Measurements from ENCODE around the gene STARD4. TPM values are rescaled to one million over a fixed set of nuclear protein-coding genes. Genes with fewer than 3 reads are reported as not detected.

STARD4 gene
- total and polyA plus RNA-seq, 9 of the 15 experiments (the other 6 are each of a cell fraction or from before 2014, with no cell fraction given) = 28.4 to 88.0 (median 34.0) TPM

DNA sequence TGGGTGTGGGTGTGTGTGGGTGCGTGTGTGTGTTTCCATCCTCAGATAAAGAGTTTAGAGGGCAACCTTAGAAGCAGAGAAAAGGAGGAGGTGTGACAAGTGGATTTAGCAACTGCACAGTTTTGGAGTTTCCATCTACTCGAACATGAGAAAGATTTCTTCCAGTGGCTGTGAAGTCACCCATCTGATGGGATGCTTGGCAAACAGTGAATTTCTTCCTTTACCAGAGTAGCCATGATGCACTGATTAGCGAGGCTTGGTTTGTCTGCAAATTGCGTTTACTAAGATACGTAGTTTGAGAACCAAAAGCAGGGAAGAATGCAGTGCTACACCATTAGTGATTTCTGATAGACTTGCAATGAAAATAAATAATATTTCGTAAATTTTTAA is 791 bp upstream of the STARD4 start (continued):
- TF ChIP-seq, protein P1, sequence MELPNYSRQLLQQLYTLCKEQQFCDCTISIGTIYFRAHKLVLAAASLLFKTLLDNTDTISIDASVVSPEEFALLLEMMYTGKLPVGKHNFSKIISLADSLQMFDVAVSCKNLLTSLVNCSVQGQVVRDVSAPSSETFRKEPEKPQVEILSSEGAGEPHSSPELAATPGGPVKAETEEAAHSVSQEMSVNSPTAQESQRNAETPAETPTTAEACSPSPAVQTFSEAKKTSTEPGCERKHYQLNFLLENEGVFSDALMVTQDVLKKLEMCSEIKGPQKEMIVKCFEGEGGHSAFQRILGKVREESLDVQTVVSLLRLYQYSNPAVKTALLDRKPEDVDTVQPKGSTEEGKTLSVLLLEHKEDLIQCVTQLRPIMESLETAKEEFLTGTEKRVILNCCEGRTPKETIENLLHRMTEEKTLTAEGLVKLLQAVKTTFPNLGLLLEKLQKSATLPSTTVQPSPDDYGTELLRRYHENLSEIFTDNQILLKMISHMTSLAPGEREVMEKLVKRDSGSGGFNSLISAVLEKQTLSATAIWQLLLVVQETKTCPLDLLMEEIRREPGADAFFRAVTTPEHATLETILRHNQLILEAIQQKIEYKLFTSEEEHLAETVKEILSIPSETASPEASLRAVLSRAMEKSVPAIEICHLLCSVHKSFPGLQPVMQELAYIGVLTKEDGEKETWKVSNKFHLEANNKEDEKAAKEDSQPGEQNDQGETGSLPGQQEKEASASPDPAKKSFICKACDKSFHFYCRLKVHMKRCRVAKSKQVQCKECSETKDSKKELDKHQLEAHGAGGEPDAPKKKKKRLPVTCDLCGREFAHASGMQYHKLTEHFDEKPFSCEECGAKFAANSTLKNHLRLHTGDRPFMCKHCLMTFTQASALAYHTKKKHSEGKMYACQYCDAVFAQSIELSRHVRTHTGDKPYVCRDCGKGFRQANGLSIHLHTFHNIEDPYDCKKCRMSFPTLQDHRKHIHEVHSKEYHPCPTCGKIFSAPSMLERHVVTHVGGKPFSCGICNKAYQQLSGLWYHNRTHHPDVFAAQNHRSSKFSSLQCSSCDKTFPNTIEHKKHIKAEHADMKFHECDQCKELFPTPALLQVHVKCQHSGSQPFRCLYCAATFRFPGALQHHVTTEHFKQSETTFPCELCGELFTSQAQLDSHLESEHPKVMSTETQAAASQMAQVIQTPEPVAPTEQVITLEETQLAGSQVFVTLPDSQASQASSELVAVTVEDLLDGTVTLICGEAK (IDR thresholded peaks at IDR 0.05) = peak; percentile 45; the same call in 1 of the 2 replicates
- TF ChIP-seq, protein P1 (CRISPR knock-in tag; IDR thresholded peaks at IDR 0.05) = no peak
- TF ChIP-seq PTBP1 (IDR thresholded peaks at IDR 0.05; ENCODE audit: low read depth, low read length) = no peak
- TF ChIP-seq TAF1 (IDR thresholded peaks at IDR 0.05; ENCODE audit: control insufficient read depth, extremely low read depth, insufficient read depth, low read length, severe bottlenecking) = no peak
- 0 out of 2 replicates have a peak, but pooled peaks have one; percentile 9 for TF ChIP-seq ZNF766 (CRISPR knock-in tag; conservative IDR thresholded peaks at IDR 0.05)
- no peak for TF ChIP-seq PRMT5 (CRISPR knock-in tag; IDR thresholded peaks at IDR 0.05)
- no peak for TF ChIP-seq DMBX1 (CRISPR knock-in tag; IDR thresholded peaks at IDR 0.05; ENCODE audit: borderline replicate concordance)
- peak; percentile 96 for TF ChIP-seq EGR1 (conservative IDR thresholded peaks at IDR 0.05)
- no peak for TF ChIP-seq ZNF232 (CRISPR knock-in tag; IDR thresholded peaks at IDR 0.05)
- TF ChIP-seq, protein P2, sequence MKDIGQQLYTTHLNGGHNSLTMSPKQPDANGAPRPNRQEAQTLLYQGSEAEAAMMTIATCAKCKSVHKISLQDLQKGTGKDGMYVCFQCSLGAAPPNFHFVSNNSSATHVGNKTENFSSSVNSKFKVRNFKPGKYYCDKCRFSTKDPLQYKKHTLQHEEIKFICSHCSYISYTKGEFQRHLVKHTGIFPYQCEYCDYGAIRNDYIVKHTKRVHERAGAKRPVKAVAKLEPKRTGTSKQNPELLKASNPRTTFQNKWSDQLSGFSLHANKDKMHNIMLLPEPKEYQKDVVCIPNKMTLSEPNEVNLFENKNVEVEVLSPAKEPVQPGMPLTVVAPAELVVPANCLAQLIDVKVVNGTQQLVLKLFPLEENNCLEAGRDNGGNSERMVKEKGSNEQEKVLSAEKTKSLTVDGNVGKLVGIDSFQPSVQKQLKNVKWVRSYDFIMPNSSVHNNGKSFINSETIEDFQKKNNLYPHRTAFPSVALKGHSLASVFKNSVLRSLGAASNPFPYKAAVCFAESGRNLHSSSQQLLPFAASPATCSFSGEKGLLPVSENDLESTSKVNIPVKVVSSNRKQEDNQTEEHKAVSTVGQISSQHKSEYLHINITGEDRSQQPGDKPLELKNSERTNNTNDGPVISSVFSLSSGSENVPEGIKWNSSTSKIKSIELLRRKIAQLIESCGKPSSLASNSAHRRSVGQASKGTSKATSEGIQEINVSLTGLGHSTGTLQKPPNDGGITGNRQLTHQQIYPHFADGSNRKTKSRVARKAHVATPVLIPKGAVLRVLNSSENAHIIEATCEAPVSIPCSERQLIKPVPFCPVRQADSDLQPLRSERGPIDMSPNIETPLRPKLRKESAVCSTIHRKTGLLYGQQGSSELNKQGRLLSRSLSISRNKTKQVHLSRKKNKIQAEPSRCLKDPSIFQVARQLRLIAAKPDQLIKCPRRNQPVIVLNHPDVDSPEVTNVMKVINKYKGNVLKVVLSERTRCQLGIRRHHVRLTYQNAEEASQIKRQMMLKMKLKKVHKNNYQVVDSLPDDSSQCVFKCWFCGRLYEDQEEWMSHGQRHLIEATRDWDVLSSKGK (CRISPR knock-in tag; IDR thresholded peaks at IDR 0.05) = no peak
- TF ChIP-seq KDM1A (IDR thresholded peaks at IDR 0.05) = peak in 1 of 2 experiments; percentile 67; a peak in 1 of 4 replicates
- peak; percentile 78; the same call in 1 of the 2 replicates for TF ChIP-seq SMARCE1 (IDR thresholded peaks at IDR 0.05)

Data from K562 (cell line).